ENCODE data around the gene RNF10. TPM values are rescaled to one million over a fixed set of nuclear protein-coding genes. Genes with fewer than 3 reads are reported as not detected.

Gene RNF10
- total and polyA plus RNA-seq, 2 experiments from 2014 or later: 83.9 to 128 TPM

DNA sequence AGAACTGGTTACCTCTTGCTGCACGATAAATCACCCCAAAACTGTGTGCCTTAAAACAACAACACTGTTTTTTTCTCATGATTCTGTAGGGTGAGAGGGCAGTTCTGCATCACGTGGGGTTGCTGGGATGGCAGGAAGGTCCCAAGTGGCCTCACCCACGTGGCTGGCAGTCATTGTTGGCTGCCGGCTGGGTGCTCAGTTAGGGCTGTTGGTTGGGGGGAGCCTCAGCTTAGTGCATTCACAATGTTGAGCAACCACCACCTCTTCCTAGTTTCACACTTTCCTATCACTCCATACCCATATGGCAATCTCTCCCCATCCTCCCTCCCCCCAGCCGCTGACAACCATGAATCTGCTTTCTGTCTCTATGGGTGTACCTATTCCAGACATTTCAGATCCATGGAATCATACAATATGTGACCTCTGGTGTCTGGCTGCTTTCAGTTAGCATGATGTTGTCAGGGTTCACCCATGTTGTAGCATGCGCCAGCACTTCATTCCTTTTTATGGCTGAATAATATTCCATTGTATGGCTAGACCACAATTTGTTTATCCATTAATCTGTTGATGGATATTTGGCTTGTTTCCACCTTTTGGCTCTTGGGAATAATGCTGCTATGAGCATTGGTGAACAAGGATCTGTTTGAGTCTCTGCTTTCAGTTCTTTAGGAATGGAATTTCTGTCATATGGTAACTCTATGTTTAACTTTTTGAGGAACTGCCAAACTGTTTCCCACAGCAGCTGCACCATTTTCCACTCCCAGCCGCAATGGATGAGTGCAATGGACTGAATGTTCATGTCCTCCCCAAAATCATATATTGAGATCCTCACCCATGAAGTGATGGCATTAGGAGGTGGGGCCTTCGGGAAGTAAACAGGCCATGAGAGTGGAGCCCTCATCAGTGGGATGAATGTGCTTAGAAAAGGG lies 58.2 kb downstream of the RNF10 start:
- H3K9me2 ChIP-seq (replicated peaks; ENCODE audit: insufficient read depth): no peaks in the 10 kb centered on the region
- H3K4me3 ChIP-seq: no peak overlapping the region
- TF ChIP-seq EZH2 (IDR thresholded peaks at IDR 0.05; ENCODE audit: borderline replicate concordance) (no peak), EZH2phosphoT487 (IDR thresholded peaks at IDR 0.05; ENCODE audit: low read depth, severe bottlenecking, unreplicated experiment) (no peak)
- TF ChIP-seq, protein P1, sequence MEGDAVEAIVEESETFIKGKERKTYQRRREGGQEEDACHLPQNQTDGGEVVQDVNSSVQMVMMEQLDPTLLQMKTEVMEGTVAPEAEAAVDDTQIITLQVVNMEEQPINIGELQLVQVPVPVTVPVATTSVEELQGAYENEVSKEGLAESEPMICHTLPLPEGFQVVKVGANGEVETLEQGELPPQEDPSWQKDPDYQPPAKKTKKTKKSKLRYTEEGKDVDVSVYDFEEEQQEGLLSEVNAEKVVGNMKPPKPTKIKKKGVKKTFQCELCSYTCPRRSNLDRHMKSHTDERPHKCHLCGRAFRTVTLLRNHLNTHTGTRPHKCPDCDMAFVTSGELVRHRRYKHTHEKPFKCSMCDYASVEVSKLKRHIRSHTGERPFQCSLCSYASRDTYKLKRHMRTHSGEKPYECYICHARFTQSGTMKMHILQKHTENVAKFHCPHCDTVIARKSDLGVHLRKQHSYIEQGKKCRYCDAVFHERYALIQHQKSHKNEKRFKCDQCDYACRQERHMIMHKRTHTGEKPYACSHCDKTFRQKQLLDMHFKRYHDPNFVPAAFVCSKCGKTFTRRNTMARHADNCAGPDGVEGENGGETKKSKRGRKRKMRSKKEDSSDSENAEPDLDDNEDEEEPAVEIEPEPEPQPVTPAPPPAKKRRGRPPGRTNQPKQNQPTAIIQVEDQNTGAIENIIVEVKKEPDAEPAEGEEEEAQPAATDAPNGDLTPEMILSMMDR (IDR thresholded peaks at IDR 0.05; ENCODE audit: poor library complexity): no peak
- H3K79me2 ChIP-seq: no peaks in the 10 kb centered on the region
- H3K27ac ChIP-seq: no peak overlapping the region
- H3K4me1 ChIP-seq (ENCODE audit: insufficient read depth): no peaks in the 10 kb centered on the region
- no peaks in the 10 kb centered on the region for H3K27me3 ChIP-seq
- no peak overlapping the region for H3K4me2 ChIP-seq
- no peaks in the 10 kb centered on the region for H3K9me3 ChIP-seq (ENCODE audit: low read depth)
- no peaks in the 10 kb centered on the region for H4K20me1 ChIP-seq (ENCODE audit: insufficient read depth, poor library complexity, severe bottlenecking)
- no peaks in the 10 kb centered on the region for H3K36me3 ChIP-seq (replicated peaks; ENCODE audit: insufficient read depth, low read depth)
- 90% methylated on average over 8 of the region's 8 CpGs for WGBS (ENCODE audit: low lambda C conversion rate, missing lambda C conversion rate)
- DNase-seq (ENCODE audit: low spot score): no peak
- no peak overlapping the region for H2AFZ ChIP-seq

DNA sequence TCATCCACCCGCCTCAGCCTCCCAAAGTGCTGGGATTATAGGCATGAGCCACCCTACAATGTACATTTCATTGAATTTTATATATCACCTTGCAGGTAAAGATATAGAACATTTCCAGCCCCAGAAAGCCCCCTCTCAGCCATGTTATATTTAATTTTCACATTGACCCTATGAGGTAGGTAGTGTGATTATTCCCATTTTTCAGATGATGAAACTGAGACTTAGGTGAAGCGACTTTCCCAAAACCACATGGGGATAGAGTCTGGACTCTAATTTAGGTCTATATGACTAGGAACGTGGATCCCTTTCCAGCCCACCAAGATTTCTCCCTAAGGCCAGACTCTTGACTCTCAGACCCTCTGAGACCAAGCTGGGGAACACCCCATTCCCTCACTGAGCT lies 62.7 kb downstream of the RNF10 start:
- TF ChIP-seq EZH2 (IDR thresholded peaks at IDR 0.05; ENCODE audit: borderline replicate concordance): no peak

DNA sequence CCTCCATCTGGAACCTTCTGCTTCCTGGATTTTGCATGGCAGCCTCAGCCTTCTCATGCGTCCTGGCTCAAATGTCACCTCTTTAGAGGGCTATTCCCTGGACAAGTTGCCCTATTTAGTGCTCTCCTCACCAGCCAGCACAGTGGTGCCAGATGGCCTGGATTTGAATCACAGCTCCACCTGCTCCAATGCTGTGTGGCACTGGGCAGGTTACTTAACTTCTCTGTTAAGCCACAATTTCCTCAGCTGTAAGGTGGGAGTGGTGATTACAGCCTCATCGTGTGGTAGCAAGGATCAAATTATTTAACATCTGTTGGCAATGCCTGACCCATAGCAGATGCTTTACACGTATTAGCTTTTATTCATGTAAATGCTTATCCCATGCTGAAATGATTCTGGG lies 63.7 kb downstream of the RNF10 start:
- TF ChIP-seq EZH2 (IDR thresholded peaks at IDR 0.05; ENCODE audit: borderline replicate concordance) (no peak), EZH2phosphoT487 (IDR thresholded peaks at IDR 0.05; ENCODE audit: low read depth, severe bottlenecking, unreplicated experiment) (no peak)
- TF ChIP-seq, protein P1 (IDR thresholded peaks at IDR 0.05; ENCODE audit: poor library complexity): no peak
- Histone ChIP-seq H3K4me1 (ENCODE audit: insufficient read depth) (no peaks in the 10 kb centered on the region), H3K79me2 (no peaks in the 10 kb centered on the region), H2AFZ (no peak overlapping the region), H3K27ac (no peak overlapping the region), H3K9me3 (ENCODE audit: low read depth) (no peaks in the 10 kb centered on the region), H4K20me1 (ENCODE audit: insufficient read depth, poor library complexity, severe bottlenecking) (no peaks in the 10 kb centered on the region), H3K27me3 (no peaks in the 10 kb centered on the region), H3K9me2 (replicated peaks; ENCODE audit: insufficient read depth) (no peaks in the 10 kb centered on the region), H3K4me2 (no peak overlapping the region), H3K36me3 (replicated peaks; ENCODE audit: insufficient read depth, low read depth) (no peaks in the 10 kb centered on the region), H3K4me3 (no peak overlapping the region)
- 83% methylated on average over 3 of the region's 3 CpGs for WGBS (ENCODE audit: low lambda C conversion rate, missing lambda C conversion rate)
- DNase-seq (ENCODE audit: low spot score): no peak

More for the DNA sequence above, 62.7 kb downstream of the RNF10 start:
- Histone ChIP-seq H3K4me1 (ENCODE audit: insufficient read depth) (no peaks in the 10 kb centered on the region), H3K27me3 (no peaks in the 10 kb centered on the region), H3K4me3 (no peak overlapping the region), H4K20me1 (ENCODE audit: insufficient read depth, poor library complexity, severe bottlenecking) (no peaks in the 10 kb centered on the region), H3K9me2 (replicated peaks; ENCODE audit: insufficient read depth) (no peaks in the 10 kb centered on the region), H3K9me3 (ENCODE audit: low read depth) (no peaks in the 10 kb centered on the region), H2AFZ (no peak overlapping the region), H3K36me3 (replicated peaks; ENCODE audit: insufficient read depth, low read depth) (no peaks in the 10 kb centered on the region), H3K4me2 (no peak overlapping the region), H3K79me2 (no peaks in the 10 kb centered on the region), H3K27ac (no peak overlapping the region)
- no peak for DNase-seq (ENCODE audit: low spot score)
- WGBS (ENCODE audit: low lambda C conversion rate, missing lambda C conversion rate): 95% methylated on average over 3 of the region's 3 CpGs

- Histone ChIP-seq H3K27ac (no peak overlapping the region), H3K4me3 (no peak overlapping the region), H3K79me2 (no peaks in the 10 kb centered on the region), H2AFZ (no peak overlapping the region), H3K4me2 (no peak overlapping the region), H4K20me1 (ENCODE audit: insufficient read depth, poor library complexity, severe bottlenecking) (no peaks in the 10 kb centered on the region), H3K36me3 (replicated peaks; ENCODE audit: insufficient read depth, low read depth) (no peaks in the 10 kb centered on the region), H3K27me3 (no peaks in the 10 kb centered on the region), H3K9me2 (replicated peaks; ENCODE audit: insufficient read depth) (no peaks in the 10 kb centered on the region), H3K4me1 (ENCODE audit: insufficient read depth) (no peaks in the 10 kb centered on the region), H3K9me3 (ENCODE audit: low read depth) (no peaks in the 10 kb centered on the region)
- TF ChIP-seq EZH2 (IDR thresholded peaks at IDR 0.05; ENCODE audit: borderline replicate concordance) (no peak), EZH2phosphoT487 (IDR thresholded peaks at IDR 0.05; ENCODE audit: low read depth, severe bottlenecking, unreplicated experiment) (no peak)
- TF ChIP-seq, protein P1 (IDR thresholded peaks at IDR 0.05; ENCODE audit: poor library complexity): no peak
- WGBS (ENCODE audit: low lambda C conversion rate, missing lambda C conversion rate): 73% methylated on average over 13 of the region's 13 CpGs
- peak; percentile 61 for DNase-seq (ENCODE audit: low spot score)
Measured at GRCh38 chr12:120598674-120599463, 64.7 kb downstream of the RNF10 start.

Measured in hepatocyte (in vitro differentiated cells).